ENCODE measurements around the gene CBLB.

CBLB gene

DNA sequence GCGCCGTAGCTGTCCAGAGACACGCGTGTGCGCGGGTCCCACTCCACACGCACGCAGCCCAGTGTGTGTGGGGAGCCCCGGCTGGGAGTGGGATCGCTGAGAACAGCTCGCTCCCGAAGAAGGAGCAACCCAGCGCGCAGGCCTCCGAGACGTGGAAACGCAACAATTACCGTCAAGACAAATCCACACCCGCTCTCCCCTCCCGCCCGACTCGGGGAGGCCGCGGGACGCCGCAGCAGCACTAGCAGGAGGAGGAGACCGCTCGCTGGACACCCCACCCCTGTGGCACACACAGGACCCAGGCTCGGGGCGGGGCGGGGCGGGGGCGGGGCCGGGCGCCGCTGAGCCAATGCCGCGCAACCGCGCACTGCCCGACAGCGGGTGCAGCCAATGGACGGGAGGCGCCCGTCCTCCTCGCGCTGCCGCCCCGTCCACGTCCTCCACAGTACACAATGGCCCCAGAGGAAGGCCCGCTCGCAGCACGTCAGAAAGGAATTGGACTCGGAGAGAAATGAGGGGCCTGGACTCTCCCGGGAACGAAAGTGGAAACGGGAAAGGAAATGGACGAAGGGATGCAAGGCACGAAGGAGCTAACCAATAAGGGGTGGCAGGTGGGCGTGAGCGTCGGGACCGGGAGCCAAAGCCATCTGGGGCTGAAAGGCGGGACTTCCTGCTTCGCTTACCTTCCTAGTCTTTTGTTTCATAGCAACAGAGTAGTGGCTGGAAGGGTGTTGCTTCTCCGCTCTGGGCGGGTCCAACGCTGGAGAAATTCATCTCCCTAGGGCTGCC lies at the start of gene CBLB:
TSS of gene CBLB (minus strand) at position 271 of the 789 bp plus-strand sequence. CDS start 1,435 bp downstream, outside the sequence.
- DNase-seq, result peak; percentile 77

GRCh38 chr3:105916767-105917166 lies 48.0 kb upstream of the CBLB start:
- DNase-seq, result no peak

GRCh38 chr3:105915524-105915923 lies 46.7 kb upstream of the CBLB start:
- no peak for DNase-seq

DNA sequence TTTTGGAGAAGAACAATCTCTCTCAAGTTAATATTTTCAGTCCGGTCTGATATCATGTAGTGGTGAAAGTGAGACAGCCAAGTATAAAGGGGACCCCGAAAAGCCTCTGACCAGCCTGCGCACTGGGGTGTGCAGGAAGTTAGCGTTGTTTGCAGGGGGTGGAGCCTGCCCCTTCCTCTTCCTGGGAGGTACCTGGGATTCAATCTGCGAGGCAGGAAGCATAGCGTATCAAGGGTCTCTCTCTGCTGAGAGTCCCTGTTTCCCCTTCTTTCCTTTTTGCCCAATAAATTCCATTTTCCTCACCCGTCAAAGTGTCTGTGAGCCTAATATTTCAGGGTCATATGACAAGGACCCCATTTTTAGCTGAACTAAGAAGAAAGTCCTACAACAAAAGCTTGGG lies 44.8 kb upstream of the CBLB start:
- DNase-seq, result no peak

DNA sequence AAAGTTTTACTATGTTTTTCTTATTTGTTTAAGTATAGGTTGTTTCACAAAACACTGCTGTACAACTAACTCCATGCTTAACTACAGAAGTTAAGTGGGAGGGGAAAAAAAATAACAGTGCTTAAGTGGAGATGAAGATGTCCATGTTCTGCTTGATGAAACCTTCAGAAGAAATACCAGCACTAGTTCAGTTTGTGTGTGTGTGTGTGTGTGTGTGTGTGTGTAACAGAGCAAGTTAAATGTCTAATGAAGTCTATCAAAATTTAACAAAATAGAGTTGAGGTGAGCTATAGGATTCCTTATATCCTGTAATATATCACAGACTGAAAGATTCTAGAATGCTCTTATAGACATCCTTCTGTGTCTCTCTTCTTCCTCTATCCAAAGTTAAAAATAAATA lies 44.1 kb upstream of the CBLB start:
- DNase-seq, result no peak

GRCh38 chr3:105911496-105911895 lies 42.7 kb upstream of the CBLB start:
- DNase-seq, result no peak

- DNase-seq, result no peak
These were observed 39.0 kb upstream of the CBLB start for GRCh38 chr3:105907777-105908176.

- DNase-seq, result no peak
These were observed 38.0 kb upstream of the CBLB start for GRCh38 chr3:105906836-105907235.

DNA sequence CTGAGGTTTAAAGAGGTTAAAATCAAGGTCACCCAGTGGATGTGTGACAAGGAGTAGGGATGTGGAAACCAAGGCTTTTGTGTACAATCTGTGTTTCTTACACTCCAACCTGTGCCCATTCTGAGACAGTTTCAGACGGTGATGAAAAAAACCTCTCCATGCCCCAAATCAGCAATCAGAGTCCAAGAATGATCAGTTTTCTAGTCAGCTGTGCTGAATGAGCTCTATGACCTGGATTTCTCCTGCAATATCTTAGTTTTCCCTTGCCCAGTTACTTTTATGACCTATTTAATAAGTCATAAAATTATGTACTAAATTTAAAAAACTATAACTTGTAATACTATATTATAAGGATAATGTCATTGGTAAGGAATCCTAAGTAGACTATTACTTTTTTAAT lies 37.5 kb upstream of the CBLB start:
- DNase-seq, result no peak

DNA sequence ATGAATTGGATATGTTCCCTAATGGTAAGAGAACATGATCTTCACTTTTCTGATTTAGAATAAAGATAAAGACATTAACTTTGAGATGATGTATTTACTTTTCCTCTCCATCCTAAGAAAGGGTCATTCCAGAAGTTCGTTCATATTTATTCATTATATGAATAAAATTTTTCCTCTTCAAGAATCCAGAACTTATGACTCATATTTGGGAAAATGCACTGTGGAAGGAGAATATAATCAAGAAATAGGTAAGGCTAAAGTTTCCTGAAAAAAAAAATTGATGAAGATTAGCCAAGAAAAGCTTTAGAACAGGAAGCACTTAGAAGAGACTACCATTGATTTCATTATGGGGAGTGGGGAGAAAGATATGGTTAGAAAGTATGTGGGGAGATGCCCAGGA lies 36.5 kb upstream of the CBLB start:
- no peak for DNase-seq

DNA sequence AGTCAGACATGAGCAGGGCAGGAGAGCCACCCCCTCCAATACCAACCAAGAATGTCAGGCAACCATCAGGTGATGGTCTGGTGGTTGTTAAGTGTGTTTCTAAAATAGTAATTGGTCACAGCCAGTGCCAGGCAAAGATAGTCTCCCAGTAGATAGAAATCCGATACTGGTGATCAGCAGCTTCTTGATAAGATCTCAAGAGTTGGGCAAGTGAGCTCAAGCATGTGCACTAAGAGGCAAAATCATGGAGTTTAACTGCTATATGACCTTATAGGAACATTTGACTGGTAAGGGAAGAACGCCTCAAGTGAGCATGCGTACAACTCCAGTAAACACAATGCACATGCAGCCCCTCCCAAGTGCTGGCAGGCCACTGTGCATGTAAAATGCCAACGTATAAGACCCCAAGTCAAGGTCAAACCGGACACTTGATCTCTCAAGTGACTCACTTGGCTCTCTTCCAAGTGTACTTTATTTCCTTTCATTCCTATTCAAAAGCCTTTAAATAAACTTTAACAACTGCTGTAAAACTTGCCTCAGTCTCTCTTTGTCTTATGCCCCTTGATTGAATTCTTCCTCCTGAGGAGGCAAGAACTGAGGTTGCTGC lies 36.0 kb upstream of the CBLB start:
- no peak for DNase-seq

GRCh38 chr3:105904251-105904650 lies 35.4 kb upstream of the CBLB start:
- no peak for DNase-seq

DNA sequence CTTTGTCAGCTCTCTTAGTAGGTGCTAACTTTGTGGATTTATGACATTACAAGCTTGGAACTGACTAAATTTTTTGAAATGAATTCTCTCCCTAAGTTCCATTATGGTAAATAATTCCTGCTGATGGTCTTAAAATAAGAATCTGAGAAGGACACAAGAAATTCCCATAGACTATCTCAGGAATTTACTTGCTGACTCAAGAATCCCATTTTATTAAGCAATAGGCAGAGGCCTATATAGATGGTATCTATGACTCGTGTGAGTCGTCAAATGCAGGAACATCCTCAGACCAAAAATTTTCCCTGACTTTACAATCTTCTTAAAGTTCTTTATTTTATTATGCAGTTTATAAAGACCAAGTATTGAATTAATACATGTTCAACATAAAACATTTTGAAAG lies 30.7 kb upstream of the CBLB start:
- DNase-seq, result no peak

- DNase-seq, result no peak
These were observed 22.3 kb upstream of the CBLB start for GRCh38 chr3:105891101-105891500.

- DNase-seq, result no peak
These were observed 20.1 kb upstream of the CBLB start for GRCh38 chr3:105888621-105889579.

- DNase-seq, result no peak
These were observed 16.4 kb upstream of the CBLB start for GRCh38 chr3:105885256-105885655.

GRCh38 chr3:105883798-105884377 lies 15.1 kb upstream of the CBLB start:
- DNase-seq, result no peak

GRCh38 chr3:105880681-105881290 lies 12.0 kb upstream of the CBLB start:
- DNase-seq, result no peak

DNA sequence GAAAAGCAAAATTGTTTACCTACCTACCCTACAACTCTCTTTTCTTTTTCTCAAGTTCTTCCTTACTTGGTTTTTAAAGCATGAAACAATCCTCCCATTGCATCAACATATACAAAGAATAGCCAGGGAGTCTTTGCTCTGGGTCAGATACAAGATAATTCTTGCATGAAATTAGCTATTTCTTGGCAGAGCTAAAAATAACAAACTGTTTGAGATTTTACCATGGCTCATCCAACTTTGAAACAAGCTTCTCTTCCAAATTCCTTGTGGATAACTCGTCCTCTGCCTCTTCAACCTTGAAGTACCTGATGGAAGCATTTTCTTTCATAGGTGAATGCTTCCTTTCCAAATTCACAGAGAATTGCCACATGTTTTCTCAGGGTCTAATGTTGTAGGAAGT lies 9.2 kb upstream of the CBLB start:
- DNase-seq, result no peak

GRCh38 chr3:105877336-105877910 lies 8.6 kb upstream of the CBLB start:
- DNase-seq, result no peak

DNA sequence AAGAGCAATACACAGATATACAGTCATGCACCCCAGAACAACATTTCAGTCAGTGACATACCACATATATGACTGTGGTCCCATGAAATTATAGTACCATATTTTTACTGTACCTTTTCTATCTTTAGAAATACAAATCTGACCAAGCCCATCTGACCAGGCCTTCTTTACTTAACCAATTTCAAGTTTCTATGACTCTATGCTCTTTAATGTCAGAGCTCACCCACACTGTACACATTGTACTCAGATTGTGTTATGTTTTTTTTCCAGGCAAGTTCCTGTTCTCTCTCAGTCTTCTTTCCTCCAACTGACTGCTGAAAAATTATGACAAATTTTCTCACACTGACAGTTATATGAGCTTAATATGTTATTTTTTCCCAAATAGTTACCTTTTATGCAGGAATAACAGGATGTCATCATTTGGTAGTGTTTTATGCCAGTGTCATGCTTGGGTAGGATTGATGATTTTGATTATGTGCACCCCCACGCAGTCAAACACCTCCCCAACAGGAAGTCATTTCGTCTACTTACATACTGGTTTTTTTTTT lies 8.0 kb upstream of the CBLB start:
- no peak for DNase-seq
